HepG2 (cell line): Measurements from ENCODE around the gene ATRAID. TPM values are rescaled to one million over a fixed set of nuclear protein-coding genes. Genes with fewer than 3 reads are reported as not detected.

Experiments used
- ASH2L ChIP-seq: fragments of 300-600, 200-600 bp; sonication (generic); IDR thresholded peaks from 2 replicates; pipeline ENCODE4 v1.7.0; 2017; ENCODE audit warnings: low read depth, mild to moderate bottlenecking, moderate library complexity, mixed read lengths, low read length; ENCODE audit not compliant: insufficient read length
- ATM ChIP-seq: fragments of 450-650 bp; IDR thresholded peaks from 2 replicates; pipeline ENCODE4 v1.7.1; 2017; ENCODE audit warnings: mild to moderate bottlenecking, borderline replicate concordance
- BHLHE40 ChIP-seq: IDR thresholded peaks from 2 replicates; pipeline ENCODE4 v1.6.1; 2011; ENCODE audit warnings: low read length, improper control_type of control experiment
- CENPT ChIP-seq: sonication (generic); formaldehyde crosslinking; IDR thresholded peaks from 2 replicates; pipeline ENCODE4 v1.8.0; 2022; ENCODE audit warnings: low read depth, mild to moderate bottlenecking, moderate library complexity, missing genetic modification reagents
- ELK4 ChIP-seq: sonication (generic); formaldehyde crosslinking; IDR thresholded peaks from 2 replicates; pipeline ENCODE4 v1.9.0; 2021; ENCODE audit warnings: missing genetic modification reagents, borderline replicate concordance
- EP300 ChIP-seq, 3 experiments: sonication (generic) in 1 of 3; formaldehyde crosslinking in 1 of 3; IDR thresholded peaks; 2 replicates each; pipeline versions ENCODE4 v1.5.1 to v1.6.1; 2011 to 2020; ENCODE audit warnings: low read depth in 2 of 3, low read length in 2 of 3, borderline replicate concordance in 1 of 3, improper control_type of control experiment in 1 of 3, mild to moderate bottlenecking in 1 of 3, missing genetic modification reagents in 1 of 3, moderate library complexity in 1 of 3
- FOSL1 ChIP-seq: sonication (generic); formaldehyde crosslinking; IDR thresholded peaks from 2 replicates; pipeline ENCODE4 v1.9.0; 2021; ENCODE audit warnings: missing genetic modification reagents, borderline replicate concordance
- IRF1 ChIP-seq: sonication (generic); formaldehyde crosslinking; IDR thresholded peaks from 2 replicates; pipeline ENCODE4 v1.4.0; 2020; ENCODE audit warnings: low read depth, mild to moderate bottlenecking, missing genetic modification reagents
- MYNN ChIP-seq: sonication (generic); formaldehyde crosslinking; IDR thresholded peaks from 2 replicates; pipeline ENCODE4 v1.4.0; 2020; ENCODE audit warnings: mild to moderate bottlenecking, low read depth, missing genetic modification reagents
- SIX1 ChIP-seq: sonication (generic); formaldehyde crosslinking; IDR thresholded peaks from 2 replicates; pipeline ENCODE4 v1.4.0; 2020; ENCODE audit warnings: missing genetic modification reagents, borderline replicate concordance
- SNAPC2 ChIP-seq: sonication (generic); formaldehyde crosslinking; IDR thresholded peaks from 2 replicates; pipeline ENCODE4 v1.8.1; 2022; ENCODE audit warnings: mild to moderate bottlenecking, missing genetic modification reagents
- THYN1 ChIP-seq: sonication (generic); formaldehyde crosslinking; IDR thresholded peaks from 2 replicates; pipeline ENCODE4 v1.8.1; 2023; ENCODE audit warnings: low read depth, mild to moderate bottlenecking, moderate library complexity, missing genetic modification reagents, borderline replicate concordance
- TIGD3 ChIP-seq: sonication (generic); formaldehyde crosslinking; IDR thresholded peaks from 2 replicates; pipeline ENCODE4 v1.5.1; 2020; ENCODE audit warnings: mild to moderate bottlenecking, missing genetic modification reagents, borderline replicate concordance
- U2AF2 ChIP-seq: fragments of 200-400 bp; formaldehyde crosslinking; IDR thresholded peaks from 2 replicates; pipeline ENCODE4 v1.6.1; 2017; ENCODE audit warnings: low read depth, mild to moderate bottlenecking, low read length
- ZBTB49 ChIP-seq: sonication (generic); formaldehyde crosslinking; IDR thresholded peaks from 2 replicates; pipeline ENCODE4 v1.4.0; 2020; ENCODE audit warnings: missing genetic modification reagents, borderline replicate concordance
- ZMYM3 ChIP-seq: sonication (generic); formaldehyde crosslinking; IDR thresholded peaks from 2 replicates; pipeline ENCODE4 v1.5.1; 2020; ENCODE audit warnings: mild to moderate bottlenecking, missing genetic modification reagents
- ZNF136 ChIP-seq: sonication (generic); formaldehyde crosslinking; IDR thresholded peaks from 2 replicates; pipeline ENCODE4 v1.8.1; 2022; ENCODE audit warnings: low read depth, mild to moderate bottlenecking, moderate library complexity, missing genetic modification reagents
- ZNF441 ChIP-seq: sonication (generic); formaldehyde crosslinking; IDR thresholded peaks from 2 replicates; pipeline ENCODE4 v1.7.0; 2021; ENCODE audit warnings: missing genetic modification reagents, borderline replicate concordance
- ZNF652 ChIP-seq: IDR thresholded peaks from 2 replicates; pipeline ENCODE4 v1.6.1; 2016; ENCODE audit warnings: low read depth, borderline replicate concordance
- polyA plus RNA-seq, 8 experiments: library from polyadenylated mRNA; depleted of rRNA in 3 of 8; stranded (reverse) in 7 of 8; unstranded in 1 of 8; fragments of >200 nt; fragmentation: Illumina TruSeq in 4 of 8; extraction: Trizol in 4 of 8; gene quantifications; 2 replicates each; pipeline versions ENCODE4 v1.2.1 to v1.2.3, GENCODE V29; 2011 to 2016; ENCODE audit warnings: low read depth in 4 of 8, missing spikeins in 1 of 8, mixed read lengths in 1 of 8; ENCODE audit not compliant: insufficient read depth in 1 of 8
- total RNA-seq, 5 experiments: library from RNA; depleted of rRNA; stranded (reverse); fragments of >200 nt; fragmentation: Illumina TruSeq; extraction: Trizol; gene quantifications; 2 replicates each; pipeline ENCODE4 v1.2.3, GENCODE V29; 2016; ENCODE audit warnings: low read depth in 1 of 5
- TF ChIP-seq, protein P1 (sequence below): sonication (generic); formaldehyde crosslinking; IDR thresholded peaks from 2 replicates; pipeline ENCODE4 v1.8.0; 2022; ENCODE audit warnings: mild to moderate bottlenecking, missing genetic modification reagents, moderate library complexity
- TF ChIP-seq, protein P2 (sequence below): sonication (generic); formaldehyde crosslinking; IDR thresholded peaks from 2 replicates; pipeline ENCODE4 v1.8.0; 2022; ENCODE audit warnings: missing genetic modification reagents, mild to moderate bottlenecking, borderline replicate concordance

Gene ATRAID
- total and polyA plus RNA-seq, 2 of the 13 experiments (the other 11 are each of a cell fraction or from before 2014, with no cell fraction given): 207 to 382 TPM

GRCh38 chr2:27179344-27180000, 32.4 kb upstream of the ATRAID start (continued):
- TF ChIP-seq EP300 (IDR thresholded peaks at IDR 0.05; ENCODE audit: low read depth in 2 of 2, low read length in 2 of 2): peak in 1 of 2 experiments; percentile 57; a peak in 1 of 4 replicates
- TF ChIP-seq EP300 (CRISPR knock-in tag; IDR thresholded peaks at IDR 0.05; ENCODE audit: borderline replicate concordance): no peak
- TF ChIP-seq ZMYM3: 0 out of 2 replicates have a peak, but pooled peaks have one; percentile 64
- TF ChIP-seq U2AF2: no peak
- no peak for TF ChIP-seq SIX1
- TF ChIP-seq TIGD3 (CRISPR knock-in tag): no peak
- no peak for TF ChIP-seq THYN1 (CRISPR knock-in tag)
- TF ChIP-seq ZNF652: no peak
- no peak for TF ChIP-seq BHLHE40
- no peak for TF ChIP-seq ATM
- no peak for TF ChIP-seq ZBTB49 (CRISPR knock-in tag)
- TF ChIP-seq ASH2L: peak; percentile 44
- no peak for TF ChIP-seq FOSL1 (CRISPR knock-in tag)
- TF ChIP-seq, protein P1, sequence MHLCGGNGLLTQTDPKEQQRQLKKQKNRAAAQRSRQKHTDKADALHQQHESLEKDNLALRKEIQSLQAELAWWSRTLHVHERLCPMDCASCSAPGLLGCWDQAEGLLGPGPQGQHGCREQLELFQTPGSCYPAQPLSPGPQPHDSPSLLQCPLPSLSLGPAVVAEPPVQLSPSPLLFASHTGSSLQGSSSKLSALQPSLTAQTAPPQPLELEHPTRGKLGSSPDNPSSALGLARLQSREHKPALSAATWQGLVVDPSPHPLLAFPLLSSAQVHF (CRISPR knock-in tag): no peak
- TF ChIP-seq CENPT (CRISPR knock-in tag): no peak
- no peak for TF ChIP-seq MYNN (CRISPR knock-in tag)
- TF ChIP-seq, protein P2, sequence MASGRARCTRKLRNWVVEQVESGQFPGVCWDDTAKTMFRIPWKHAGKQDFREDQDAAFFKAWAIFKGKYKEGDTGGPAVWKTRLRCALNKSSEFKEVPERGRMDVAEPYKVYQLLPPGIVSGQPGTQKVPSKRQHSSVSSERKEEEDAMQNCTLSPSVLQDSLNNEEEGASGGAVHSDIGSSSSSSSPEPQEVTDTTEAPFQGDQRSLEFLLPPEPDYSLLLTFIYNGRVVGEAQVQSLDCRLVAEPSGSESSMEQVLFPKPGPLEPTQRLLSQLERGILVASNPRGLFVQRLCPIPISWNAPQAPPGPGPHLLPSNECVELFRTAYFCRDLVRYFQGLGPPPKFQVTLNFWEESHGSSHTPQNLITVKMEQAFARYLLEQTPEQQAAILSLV: no peak
- TF ChIP-seq ZNF441: no peak
- no peak for TF ChIP-seq ELK4
- TF ChIP-seq IRF1 (CRISPR knock-in tag): no peak
- TF ChIP-seq SNAPC2 (CRISPR knock-in tag): no peak
- TF ChIP-seq ZNF136 (CRISPR knock-in tag): no peak
